ENCODE data around the gene BRD4. TPM values are rescaled to one million over a fixed set of nuclear protein-coding genes. Genes with fewer than 3 reads are reported as not detected.
A peak's percentile ranks its signal among the peaks of the same experiment; 100 is the strongest.

BRD4 gene
- total and polyA plus RNA-seq, 11 donors, result 31.1 to 78.9 (median 61.8) TPM

DNA sequence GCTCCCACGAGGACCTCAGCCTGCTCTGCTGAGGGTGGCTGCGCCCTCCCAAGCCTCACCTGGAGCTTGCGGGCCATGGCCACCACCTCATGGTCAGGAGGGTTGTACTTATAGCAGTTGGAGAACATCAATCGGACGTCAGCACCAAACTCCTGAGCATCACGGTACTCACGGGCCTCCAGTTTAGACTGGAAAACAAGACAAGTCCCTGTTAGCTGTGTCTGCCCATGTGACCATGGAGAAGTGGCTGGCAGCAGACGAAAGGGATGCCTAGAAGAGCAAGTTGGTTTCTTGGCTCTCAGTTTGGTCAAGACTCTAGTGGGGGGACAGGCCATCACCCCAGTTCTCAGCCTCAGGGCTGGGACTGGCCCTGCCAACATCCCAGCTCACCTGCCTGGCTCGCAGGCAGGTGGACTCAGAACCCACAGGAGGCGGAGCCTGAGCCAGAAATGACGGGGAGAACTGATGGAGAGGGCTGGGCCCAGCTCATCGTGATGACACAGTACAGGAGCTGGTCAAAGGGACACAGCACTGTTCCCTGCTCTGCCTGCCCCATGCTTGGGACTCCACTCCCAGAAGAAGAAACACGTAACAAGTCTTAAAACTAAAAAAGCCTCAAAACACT lies 68.9 kb downstream of the BRD4 start:
- no peak overlapping the region for H3K4me3 ChIP-seq
- TF ChIP-seq POLR2A (IDR thresholded peaks at IDR 0.05), result no peak
- TF ChIP-seq, protein P1, sequence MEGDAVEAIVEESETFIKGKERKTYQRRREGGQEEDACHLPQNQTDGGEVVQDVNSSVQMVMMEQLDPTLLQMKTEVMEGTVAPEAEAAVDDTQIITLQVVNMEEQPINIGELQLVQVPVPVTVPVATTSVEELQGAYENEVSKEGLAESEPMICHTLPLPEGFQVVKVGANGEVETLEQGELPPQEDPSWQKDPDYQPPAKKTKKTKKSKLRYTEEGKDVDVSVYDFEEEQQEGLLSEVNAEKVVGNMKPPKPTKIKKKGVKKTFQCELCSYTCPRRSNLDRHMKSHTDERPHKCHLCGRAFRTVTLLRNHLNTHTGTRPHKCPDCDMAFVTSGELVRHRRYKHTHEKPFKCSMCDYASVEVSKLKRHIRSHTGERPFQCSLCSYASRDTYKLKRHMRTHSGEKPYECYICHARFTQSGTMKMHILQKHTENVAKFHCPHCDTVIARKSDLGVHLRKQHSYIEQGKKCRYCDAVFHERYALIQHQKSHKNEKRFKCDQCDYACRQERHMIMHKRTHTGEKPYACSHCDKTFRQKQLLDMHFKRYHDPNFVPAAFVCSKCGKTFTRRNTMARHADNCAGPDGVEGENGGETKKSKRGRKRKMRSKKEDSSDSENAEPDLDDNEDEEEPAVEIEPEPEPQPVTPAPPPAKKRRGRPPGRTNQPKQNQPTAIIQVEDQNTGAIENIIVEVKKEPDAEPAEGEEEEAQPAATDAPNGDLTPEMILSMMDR (IDR thresholded peaks at IDR 0.05), result no peak
- H3K27me3 ChIP-seq, result no peaks in the 10 kb centered on the region
- DNase-seq (no peak), ATAC-seq (no peak)
- peak overlapping the region in 6 of 12 donors; percentile 47 to 84 (median 62) for H3K27ac ChIP-seq
- no peaks in the 10 kb centered on the region for H3K9me3 ChIP-seq
- H3K4me1 ChIP-seq, result peaks cover 3 to 51% (median 44%) of the 10 kb centered on the region in 12 donors
- intact Hi-C loops (cut with DNase I), result loop anchor here in 8 of 10 donors (5.0 to 10.0 kb wide), 9 partner anchors 69 to 294 kb away; partner anchors contain the start of genes AKAP8 (in 4 of the 8), BRD4 (in 2 of the 8), AKAP8L (in 1 of the 8) and SYDE1 (in 1 of the 8)
- WGBS, 4 donors, result 76 to 82% (median 78%) methylated on average over 11 to 13 of the region's 13 CpGs
- H3K36me3 ChIP-seq, result peaks cover 0 to 100% (median 91%) of the 10 kb centered on the region in 9 donors

DNA sequence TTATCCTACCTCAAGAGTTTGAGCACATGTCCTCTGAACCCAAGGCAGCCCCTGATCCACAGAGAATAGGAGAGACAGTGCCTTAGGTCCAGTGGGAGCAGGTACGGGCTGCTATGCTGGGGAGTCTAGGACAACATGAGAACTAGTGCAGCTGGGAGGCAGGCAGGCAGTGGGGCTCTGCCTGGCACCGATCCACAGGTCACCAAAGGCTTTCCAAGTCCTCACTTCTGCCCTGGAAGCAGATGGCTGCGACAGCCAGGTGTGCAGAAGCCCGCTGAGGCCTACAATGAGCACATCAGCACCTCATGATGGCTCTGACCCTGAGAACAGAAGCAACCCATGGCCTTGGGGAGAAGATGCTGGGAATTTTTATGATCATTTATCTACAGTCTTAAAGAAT lies 70.3 kb downstream of the BRD4 start:
- Histone ChIP-seq H3K27me3 (no peaks in the 10 kb centered on the region), H3K9me3 (no peaks in the 10 kb centered on the region), H3K4me3 (no peak overlapping the region), H3K36me3 (peaks cover 0 to 100% (median 91%) of the 10 kb centered on the region in 9 donors), H3K27ac (no peak overlapping the region), H3K4me1 (peaks cover 3 to 38% (median 33%) of the 10 kb centered on the region in 12 donors)
- DNase-seq, result no peak
- WGBS, 4 donors, result 85 to 90% (median 89%) methylated on average over 4 of the region's 4 CpGs
- no peak for TF ChIP-seq POLR2A (IDR thresholded peaks at IDR 0.05)
- TF ChIP-seq, protein P1 (IDR thresholded peaks at IDR 0.05), result no peak
- no peak for ATAC-seq
- intact Hi-C loops (cut with DNase I), result loop anchor here in 8 of 10 donors (5.0 to 10.0 kb wide), 9 partner anchors 70 to 295 kb away; partner anchors contain the start of genes AKAP8 (in 4 of the 8), BRD4 (in 2 of the 8), AKAP8L (in 1 of the 8) and SYDE1 (in 1 of the 8)

DNA sequence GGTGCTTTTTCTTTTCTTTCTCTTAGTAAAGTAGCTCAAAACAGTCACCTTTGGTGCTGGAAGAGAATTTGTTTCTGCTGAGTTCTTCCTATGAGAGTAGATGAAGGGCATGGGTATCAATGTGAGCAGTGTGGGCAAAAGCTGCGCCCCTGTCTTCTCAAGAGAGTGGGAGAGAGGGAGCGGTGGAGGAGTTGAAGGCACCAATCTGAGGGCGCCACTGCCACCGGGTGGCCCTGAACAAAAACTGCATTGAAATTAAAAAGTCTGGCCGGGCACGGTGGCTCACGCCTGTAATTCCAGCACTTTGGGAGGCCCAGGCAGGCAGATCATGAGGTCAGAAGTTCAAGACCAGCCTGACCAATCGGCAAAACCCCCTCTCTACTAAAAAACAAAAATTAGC lies 71.4 kb downstream of the BRD4 start:
- H3K27ac ChIP-seq, result peak overlapping the region in 2 of 12 donors; percentile 16 to 20
- H3K27me3 ChIP-seq, result no peaks in the 10 kb centered on the region
- H3K4me1 ChIP-seq, result peaks cover 0 to 27% (median 23%) of the 10 kb centered on the region in 12 donors
- H3K36me3 ChIP-seq, result peaks cover 0 to 100% (median 92%) of the 10 kb centered on the region in 9 donors
- TF ChIP-seq POLR2A (IDR thresholded peaks at IDR 0.05), result no peak
- TF ChIP-seq, protein P1 (IDR thresholded peaks at IDR 0.05), result peak in 4 of 12 donors; percentile 17 to 34 (median 24)
- WGBS, 4 donors, result 80 to 87% (median 86%) methylated on average over 8 of the region's 8 CpGs
- ATAC-seq (no peak), DNase-seq (no peak)
- H3K4me3 ChIP-seq, result no peak overlapping the region
- intact Hi-C loops (cut with DNase I), result loop anchor here in 8 of 10 donors (5.0 to 10.0 kb wide), 9 partner anchors 71 to 296 kb away; partner anchors contain the start of genes AKAP8 (in 4 of the 8), BRD4 (in 2 of the 8), AKAP8L (in 1 of the 8) and SYDE1 (in 1 of the 8)
- H3K9me3 ChIP-seq, result no peaks in the 10 kb centered on the region

DNA sequence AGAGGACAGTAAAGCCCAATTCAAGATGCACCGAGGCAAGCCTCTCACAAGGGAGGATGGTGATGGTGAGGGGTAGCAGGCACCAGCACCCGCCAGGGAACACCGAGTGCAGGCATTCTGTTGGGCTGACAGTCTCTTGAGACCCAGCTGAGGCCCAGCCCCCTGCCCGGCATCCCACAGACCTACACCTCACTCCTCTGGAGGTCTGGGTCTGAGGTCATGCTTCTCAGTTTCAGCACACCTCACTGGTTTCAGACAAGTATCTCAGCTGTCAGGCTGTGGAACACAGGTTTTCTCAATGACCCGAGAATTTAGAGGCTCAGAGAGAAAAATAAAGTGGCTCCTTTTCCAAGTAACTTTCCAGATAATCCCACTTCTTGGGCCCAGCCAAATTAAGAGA lies 72.4 kb downstream of the BRD4 start:
- Histone ChIP-seq H3K27ac (peak overlapping the region in 2 of 12 donors; percentile 4 to 20), H3K9me3 (no peaks in the 10 kb centered on the region), H3K4me3 (no peak overlapping the region), H3K4me1 (peaks cover 0 to 17% (median 13%) of the 10 kb centered on the region in 12 donors), H3K27me3 (no peaks in the 10 kb centered on the region), H3K36me3 (peaks cover 0 to 100% (median 100%) of the 10 kb centered on the region in 9 donors)
- 75 to 87% (median 84%) methylated on average over 5 of the region's 5 CpGs for WGBS, 4 donors
- no peak for ATAC-seq
- no peak for DNase-seq
- intact Hi-C loops (cut with DNase I), result loop anchor here in 8 of 10 donors (5.0 to 10.0 kb wide), 12 partner anchors 65 to 297 kb away; partner anchors contain the start of genes AKAP8 (in 4 of the 8), SYDE1 (in 4 of the 8), BRD4 (in 2 of the 8) and AKAP8L (in 1 of the 8)
- TF ChIP-seq, protein P1 (IDR thresholded peaks at IDR 0.05), result no peak
- TF ChIP-seq POLR2A (IDR thresholded peaks at IDR 0.05), result no peak
